ENCODE results near the gene RECQL5.
"Not testable (repeated sequence)": the region's sequence is repeated elsewhere in the genome, so short reads cannot be mapped to it uniquely, and the experiment has no call there.

RECQL5 gene

GRCh38 chr17:75595284-75595919 is 71.6 kb downstream of the RECQL5 start:
- DNase-seq = no peak

GRCh38 chr17:75594499-75595283 is 72.3 kb downstream of the RECQL5 start:
- no peak for DNase-seq

DNA sequence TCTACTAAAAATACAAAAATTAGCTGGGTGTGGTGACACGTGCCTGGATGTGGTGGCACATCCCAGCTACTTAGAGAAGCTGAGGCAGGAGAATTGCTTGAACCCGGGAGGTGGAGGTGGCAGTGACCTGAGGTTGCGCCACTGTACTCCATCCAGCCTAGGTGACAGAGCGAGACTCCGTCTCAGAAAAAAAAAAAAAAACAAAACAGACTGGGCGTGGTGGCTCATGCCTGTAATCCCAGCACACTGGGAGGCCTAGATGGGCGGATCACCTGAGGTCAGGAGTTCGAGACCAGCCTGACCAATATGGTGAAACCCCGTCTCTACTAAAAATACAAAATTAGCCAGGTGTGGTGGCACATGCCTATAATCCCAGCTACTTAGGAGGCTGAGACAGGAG is 73.5 kb downstream of the RECQL5 start:
- DNase-seq = not testable (repeated sequence)

- no peak for DNase-seq
Measured at GRCh38 chr17:75592348-75593020, 74.5 kb downstream of the RECQL5 start.

- DNase-seq = no peak
Measured at GRCh38 chr17:75591722-75592302, 75.1 kb downstream of the RECQL5 start.

GRCh38 chr17:75590849-75591721 is 75.9 kb downstream of the RECQL5 start:
- no peak for DNase-seq

- DNase-seq = no peak
Measured at GRCh38 chr17:75590314-75590761, 76.6 kb downstream of the RECQL5 start.

- peak in 5 of 58 donors; percentile 7 to 42 (median 29) for DNase-seq
Measured at GRCh38 chr17:75589919-75590303, 77.0 kb downstream of the RECQL5 start.

- peak in 56 of 58 donors; percentile 12 to 93 (median 84) for DNase-seq
Measured at GRCh38 chr17:75589012-75589918, 77.7 kb downstream of the RECQL5 start.

DNA sequence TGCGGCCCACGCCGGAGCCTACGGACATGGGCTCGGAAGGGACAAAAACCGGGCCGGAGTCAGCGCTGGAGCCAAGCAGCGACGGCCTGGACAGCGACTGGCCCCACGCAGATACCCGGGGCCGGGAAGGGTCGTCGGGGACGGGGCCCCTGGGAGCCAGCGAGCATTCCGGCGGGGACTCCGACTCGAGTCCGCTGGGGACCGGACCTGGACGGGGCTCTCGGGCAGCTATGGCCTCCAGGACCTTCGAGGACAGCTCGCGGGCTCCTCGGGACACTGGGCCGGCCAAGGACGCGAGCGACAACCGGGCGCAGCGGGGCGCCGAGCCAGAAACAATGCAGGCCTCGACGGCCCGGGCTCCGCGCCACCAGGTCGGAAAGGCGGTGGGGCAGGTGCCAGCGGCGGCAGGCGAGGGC is 78.3 kb downstream of the RECQL5 start:
- peak in 14 of 58 donors; percentile 23 to 76 (median 54) for DNase-seq

DNA sequence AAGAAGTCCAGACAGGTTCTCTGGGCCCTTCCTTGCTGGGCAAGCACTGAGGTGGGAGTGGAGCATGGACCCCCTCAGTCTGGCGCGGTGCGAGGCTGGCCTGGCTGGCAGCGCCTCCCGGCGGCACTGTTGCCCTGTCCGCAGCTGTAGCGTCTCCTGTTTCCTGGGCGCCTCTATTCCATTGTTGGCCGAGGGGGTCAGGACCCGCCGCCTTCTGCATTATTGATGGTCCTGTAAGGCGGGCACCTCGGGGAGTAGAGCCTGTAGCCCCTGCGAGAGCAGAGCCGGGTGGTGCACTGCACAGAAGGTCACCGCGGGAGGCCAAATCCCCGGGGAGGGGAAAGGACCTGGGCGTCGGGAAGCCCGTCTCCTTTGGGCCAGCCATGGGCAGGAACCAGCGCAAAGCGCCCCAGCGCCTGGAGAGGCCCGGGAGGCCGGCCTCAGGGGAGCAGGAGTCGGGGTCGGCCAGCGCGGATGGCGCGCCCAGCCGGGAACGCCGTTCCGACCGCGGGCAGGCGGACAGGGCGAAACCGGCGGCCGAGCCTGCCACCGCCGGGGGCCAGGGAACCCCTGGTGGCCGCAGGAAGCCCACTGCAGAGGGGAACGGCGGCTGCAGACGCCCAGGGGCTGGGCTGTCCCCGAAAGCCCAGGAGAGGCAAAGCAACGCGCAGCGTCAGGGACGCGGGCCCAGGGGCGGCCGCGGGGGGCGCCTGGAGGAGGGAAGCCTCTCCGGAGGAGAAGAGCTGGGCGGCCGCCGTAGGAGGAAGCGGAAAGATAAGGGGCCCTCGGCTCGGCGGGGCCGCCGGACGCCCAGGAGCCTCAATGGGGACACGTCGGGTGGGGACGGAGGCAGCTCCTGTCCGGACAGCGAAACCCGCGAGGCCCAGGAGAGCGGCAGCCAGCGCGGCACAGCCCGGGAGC is 79.0 kb downstream of the RECQL5 start, which contains the start of gene MYO15B:
Gene MYO15B, plus strand, starts transcription at position 126 of the 921 bp plus-strand sequence. Its CDS starts 258 bp downstream, at position 384.
- peak in 35 of 58 donors; percentile 13 to 67 (median 39) for DNase-seq

GRCh38 chr17:75584849-75585175 is 82.1 kb downstream of the RECQL5 start:
- no peak for DNase-seq

DNA sequence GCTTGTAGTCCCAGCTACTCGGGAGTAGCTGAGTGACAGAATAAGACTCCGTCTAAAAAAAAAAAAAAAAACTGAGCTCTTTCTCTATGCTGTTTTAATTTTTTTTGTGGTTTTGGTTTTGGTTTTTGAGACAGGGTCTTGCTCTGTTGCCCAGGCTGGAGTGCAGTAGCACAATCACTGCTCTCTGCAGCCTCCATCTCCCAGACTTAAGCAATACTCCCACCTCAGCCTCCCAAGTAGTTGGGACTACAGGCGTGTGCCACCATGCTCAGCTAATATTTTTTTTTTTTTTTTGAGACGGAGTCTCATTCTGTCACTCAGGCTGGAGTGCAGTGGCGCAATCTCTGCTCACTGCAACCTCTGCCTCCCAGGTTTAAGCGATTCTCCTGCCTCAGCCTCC is 83.8 kb downstream of the RECQL5 start:
- not testable (repeated sequence) for DNase-seq

DNA sequence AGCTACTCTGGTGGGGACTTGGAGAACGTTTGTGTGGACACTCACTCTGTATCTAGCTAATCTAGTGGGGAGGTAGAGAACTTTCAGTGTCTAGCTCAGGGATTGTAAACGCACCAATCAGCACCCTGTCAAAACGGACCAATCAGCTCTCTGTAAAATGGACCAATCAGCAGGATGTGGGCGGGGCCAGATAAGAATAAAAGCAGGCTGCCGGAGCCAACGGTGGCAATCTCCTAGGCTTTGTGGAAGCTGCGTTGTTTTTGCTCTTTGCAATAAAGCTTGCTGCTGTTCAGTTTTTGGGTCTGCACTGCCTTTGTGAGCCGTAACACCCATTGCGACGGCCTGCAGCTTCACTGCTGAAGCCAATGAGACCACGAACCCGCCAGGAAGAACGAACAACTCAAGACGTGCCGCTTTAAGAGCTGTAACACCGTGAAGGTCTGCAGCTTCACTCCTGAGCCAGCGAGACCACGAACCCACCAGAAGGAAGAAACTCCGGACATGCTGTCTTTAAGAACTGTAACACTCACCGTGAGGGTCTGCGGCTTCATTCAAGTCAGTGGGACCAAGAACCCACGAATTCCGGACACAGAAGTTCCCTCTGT is 85.7 kb downstream of the RECQL5 start:
- not testable (repeated sequence) for DNase-seq
